GM18907 (cell line): ENCODE data around the gene CHML.

Experiments used
- ATAC-seq: cut with Tn5 transposase; IDR thresholded peaks from one replicate; pipeline ENCODE4 v1.9.1; 2021; ENCODE audit warnings: mild to moderate bottlenecking, moderate library complexity; ENCODE audit not compliant: unreplicated experiment

CHML gene

DNA sequence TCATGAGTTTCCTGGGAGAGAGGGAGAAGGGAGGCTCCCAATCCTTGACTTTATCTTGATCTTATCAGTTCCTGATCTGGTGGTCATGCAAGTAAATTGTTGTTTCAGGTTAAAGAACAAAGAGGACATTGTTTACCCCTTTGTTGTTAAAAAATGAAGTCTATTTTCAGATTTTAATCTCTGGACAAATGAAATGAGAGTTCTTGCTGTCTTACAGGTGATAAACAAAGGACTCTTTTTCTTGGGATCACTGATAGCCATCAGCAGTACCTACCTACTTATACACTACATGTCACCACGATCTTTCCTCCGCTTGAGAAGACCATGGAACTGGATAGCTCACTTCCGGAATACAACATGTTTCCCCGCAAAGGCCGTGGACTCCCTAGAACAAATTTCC is 48.4 kb downstream of the CHML start:
- ATAC-seq, result no peak

DNA sequence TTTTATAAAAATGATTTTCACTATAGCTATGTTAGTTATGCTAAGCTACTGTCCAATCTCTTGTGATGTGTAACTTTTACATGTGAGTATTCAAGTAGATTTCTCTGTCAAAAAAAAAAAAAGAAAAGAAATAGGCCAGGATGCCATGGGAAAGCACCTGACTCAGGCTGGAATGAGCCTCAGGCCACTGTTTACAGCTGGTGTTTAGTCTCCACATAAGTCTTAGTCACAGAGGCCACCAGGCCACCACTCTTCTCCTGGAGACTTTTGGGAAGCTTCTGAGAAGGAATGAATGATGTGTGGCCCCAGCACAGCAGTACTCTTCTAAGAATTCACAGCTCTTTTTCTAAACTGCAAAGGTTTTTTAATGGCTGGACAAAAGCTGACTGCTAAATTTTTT is 48.9 kb downstream of the CHML start:
- ATAC-seq, result no peak

DNA sequence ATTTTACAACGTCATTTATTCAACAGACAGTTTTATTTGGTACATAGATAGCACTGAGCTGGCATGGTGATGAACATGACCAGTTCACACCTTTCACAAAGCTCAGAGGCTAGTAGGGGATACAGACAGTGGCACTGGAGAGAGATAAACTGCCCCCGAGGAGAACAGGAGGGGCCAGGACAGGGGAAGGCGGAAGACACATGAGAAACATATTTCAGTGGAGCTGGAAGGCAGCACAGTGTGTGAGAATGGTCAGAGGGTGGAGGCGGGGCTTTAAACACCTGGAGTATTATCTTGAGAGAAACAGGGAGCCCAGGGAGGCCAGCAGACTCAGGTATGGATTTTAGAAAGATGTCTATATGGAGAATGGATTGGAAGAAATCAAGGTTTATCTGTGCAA is 49.5 kb downstream of the CHML start:
- ATAC-seq, result no peak
